Stimulated activated CD4-positive, alpha-beta T cell treated with anti-CD3 and anti-CD28 coated beads, Interleukin-15, amount 100 ng/mL, for 24 hours (primary cell): ENCODE results near the gene OPN3.
A peak's percentile ranks its signal among the peaks of the same experiment; 100 is the strongest.
"Not testable (repeated sequence)": the region's sequence is repeated elsewhere in the genome, so short reads cannot be mapped to it uniquely, and the experiment has no call there.

Experiments
- DNase-seq: peaks from one replicate; pipeline ENCODE4 v3.0.0-alpha.2; 2020

Gene OPN3, protein sequence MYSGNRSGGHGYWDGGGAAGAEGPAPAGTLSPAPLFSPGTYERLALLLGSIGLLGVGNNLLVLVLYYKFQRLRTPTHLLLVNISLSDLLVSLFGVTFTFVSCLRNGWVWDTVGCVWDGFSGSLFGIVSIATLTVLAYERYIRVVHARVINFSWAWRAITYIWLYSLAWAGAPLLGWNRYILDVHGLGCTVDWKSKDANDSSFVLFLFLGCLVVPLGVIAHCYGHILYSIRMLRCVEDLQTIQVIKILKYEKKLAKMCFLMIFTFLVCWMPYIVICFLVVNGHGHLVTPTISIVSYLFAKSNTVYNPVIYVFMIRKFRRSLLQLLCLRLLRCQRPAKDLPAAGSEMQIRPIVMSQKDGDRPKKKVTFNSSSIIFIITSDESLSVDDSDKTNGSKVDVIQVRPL

GRCh38 chr1:241640149-241640866 lies at the start of gene OPN3, which contains the start of gene CHML:
OPN3 (minus strand) TSS chr1:241640369; CDS start chr1:241640254, 115 bp downstream.
CHML (minus strand) TSS chr1:241640369; CDS start chr1:241635766, 4,603 bp downstream.
- DNase-seq: peak; percentile 95

DNA sequence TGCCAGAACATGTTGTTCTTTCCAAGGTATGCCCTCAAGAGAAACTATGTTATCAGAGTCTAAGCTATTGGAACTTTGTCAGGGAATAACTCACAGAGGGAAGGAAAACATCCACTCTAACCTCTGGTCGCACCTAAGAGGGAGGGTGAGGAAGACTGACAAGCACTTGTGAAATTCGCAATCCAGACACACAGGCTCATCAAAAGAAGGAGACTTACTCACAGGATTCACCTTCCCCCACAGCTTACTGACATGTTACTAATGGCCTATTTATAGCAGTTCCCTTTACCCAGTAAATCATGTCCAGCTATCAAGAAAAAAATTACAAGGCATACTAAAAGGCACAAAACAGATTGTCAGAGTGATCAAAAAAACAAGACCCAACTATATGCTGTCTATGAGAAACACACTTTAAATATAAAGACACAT lies 48.8 kb upstream of the OPN3 start:
- no peak for DNase-seq

GRCh38 chr1:241684108-241684507 lies 43.9 kb upstream of the OPN3 start:
- no peak for DNase-seq

DNA sequence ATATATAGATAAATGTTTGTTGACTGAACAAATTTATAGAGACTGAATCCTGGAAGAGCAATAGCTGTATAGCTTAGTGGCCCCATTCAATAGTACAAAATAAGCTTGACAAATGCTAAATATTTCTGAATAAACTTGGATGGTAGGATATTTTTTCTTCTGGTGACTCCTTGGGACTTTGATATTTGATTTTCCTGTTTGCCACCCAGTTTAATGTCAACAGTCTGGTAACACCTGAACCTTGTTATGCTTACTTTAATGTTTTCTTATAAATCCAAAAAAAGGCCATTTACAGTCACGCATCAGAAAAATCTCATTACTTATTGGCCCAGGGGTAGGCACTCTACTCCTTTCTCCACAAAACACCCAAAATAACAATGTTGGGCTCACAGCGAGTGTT lies 42.8 kb upstream of the OPN3 start:
- no peak for DNase-seq

GRCh38 chr1:241681861-241682448 lies 41.8 kb upstream of the OPN3 start:
- not testable (repeated sequence) for DNase-seq

DNA sequence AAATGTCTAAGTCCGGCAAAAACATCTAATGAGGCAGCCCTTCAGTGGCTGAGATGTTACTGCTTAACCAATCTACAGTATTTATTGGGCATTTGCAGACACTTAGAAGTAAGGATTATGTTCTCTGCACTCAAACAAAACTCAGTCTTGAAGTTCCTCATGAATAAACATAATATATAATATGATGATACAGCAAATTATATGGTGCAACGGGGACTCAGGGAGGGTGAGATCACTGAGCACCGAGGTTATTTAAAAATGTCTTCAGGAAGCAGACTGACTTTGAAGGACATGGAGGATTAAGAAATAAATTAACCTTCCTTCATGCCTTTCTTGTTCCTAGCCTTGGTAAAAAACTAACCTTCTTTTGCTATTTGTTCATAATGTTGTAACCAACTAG lies 39.8 kb upstream of the OPN3 start:
- no peak for DNase-seq

- DNase-seq: no peak
Observed at GRCh38 chr1:241679404-241679803, 39.2 kb upstream of the OPN3 start.

DNA sequence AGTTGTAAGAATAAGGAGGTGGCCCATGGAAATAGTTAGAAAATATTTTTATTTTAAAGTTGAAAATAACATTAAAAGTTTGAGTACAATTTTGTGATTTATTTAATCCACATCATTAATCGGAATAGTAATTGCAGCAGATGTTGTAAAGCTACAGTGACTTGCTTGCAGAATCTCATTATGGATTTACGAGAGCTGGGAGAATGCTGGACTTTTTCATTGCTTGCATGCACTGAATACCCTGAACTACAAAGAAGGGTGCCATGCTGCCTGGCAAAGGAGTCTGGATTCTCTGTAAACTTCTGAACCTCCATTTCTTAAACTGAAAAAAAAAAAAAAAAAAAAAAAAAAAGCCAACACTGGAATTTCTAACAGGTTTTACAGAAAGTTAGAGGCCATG lies 38.4 kb upstream of the OPN3 start:
- DNase-seq: no peak

DNA sequence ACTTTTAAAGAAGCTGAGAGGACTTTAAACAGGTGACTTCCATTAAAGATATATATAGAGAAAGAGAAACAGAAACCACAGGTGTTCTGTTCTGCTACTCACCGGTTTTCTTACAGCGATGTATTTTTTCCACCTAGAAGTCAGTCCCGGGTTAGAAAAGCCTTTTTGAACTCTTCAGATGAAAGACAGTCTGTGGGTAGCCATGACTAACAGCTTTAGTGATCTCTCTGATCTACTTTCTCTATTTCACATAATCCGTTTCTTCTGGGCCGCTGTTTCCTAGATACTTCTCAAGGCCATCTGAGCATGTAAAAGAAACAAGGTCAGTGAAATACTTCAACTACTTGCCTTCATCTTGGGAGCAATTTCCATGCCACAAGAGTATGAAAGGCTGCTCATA lies 37.0 kb upstream of the OPN3 start:
- peak; percentile 20 for DNase-seq

DNA sequence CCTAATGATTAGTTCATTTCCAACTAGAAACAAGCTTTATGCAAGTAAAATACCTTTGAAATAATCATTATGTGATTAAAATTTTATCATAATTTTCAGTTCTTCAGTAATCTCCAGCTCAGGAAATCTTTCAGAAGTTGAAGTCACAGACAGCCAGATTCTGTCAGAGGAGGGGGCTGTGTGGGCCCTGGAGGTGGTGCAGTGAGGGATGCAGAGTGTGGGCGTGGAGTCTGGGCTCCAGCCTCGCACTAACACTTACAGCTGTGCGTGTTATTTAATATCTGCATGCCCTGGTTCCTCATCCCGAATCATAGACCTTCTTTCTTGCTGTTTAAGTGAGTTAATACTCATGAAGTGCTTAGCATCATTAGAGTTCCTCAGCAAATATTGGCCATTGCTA lies 35.8 kb upstream of the OPN3 start:
- no peak for DNase-seq

DNA sequence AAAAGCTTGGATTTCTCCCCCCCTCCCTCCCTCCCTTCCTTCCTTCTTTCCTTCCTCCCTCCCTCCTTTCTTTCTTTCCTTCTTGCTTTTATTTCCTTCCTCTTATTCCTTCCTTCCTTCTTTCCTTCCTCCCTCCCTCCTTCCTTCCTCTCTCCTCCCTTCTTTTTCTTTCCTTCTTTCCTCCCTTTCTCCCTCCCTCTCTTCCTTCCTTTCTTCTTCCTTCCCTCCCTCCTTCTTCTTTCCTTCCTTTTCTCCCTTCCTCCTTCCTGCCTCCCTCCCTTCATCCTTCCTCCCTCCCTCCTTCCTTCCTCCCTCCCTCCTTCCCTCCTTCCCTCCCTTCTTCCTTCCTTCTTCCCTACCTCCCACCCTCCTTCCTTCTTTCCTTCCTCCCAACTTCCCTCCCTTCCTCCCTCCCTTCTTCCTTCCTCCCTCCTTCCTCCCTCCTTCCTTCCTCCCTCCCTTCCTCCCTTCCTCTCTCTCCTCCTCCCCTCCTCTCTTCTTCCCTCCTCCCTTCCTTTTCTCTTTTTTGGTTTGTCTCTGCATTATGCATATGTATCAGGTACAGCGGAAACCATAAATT lies 34.7 kb upstream of the OPN3 start:
- no peak for DNase-seq

DNA sequence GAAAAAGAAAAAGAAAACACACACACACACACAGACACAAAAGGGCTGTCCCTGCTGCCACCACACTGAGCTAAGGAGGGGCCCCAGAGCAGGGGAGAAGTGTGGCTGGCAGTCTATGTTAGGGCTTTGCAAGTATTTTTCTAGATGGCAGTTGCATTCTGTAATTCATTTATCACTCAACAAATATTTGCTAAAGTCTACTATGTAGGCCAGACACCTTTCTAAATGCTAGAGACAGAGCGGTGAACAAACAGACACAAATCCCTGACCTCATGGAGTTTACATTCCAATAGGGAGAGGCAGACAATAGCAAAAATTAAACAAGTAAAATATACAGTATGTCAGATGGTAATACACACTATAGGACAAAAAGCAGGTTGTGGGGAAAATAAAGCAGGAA lies 32.1 kb upstream of the OPN3 start:
- DNase-seq: no peak

- DNase-seq: no peak
Observed at GRCh38 chr1:241666419-241666818, 26.2 kb upstream of the OPN3 start.

- DNase-seq: no peak
Observed at GRCh38 chr1:241660424-241660972, 20.3 kb upstream of the OPN3 start.

GRCh38 chr1:241659016-241659415 lies 18.8 kb upstream of the OPN3 start:
- not testable (repeated sequence) for DNase-seq

- no peak for DNase-seq
Observed at GRCh38 chr1:241658081-241658793, 18.1 kb upstream of the OPN3 start.

DNA sequence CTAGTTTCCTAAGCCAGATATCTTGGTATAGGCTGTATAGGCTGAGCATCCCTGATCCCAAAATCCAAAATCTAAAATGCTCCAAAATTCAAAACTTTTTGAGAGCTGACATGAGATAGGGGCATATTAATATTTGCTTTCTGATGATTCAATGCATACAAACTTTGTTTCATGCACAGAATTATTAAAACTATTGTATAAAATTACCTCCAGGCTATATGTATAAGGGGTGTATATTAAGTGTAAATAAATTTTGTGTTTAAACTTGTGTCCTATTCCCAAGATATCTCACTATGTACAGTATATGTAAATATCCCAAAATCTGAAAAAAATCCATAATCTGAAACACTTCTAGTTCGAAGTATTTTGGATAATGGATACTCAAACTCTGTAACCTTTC lies 14.5 kb upstream of the OPN3 start:
- no peak for DNase-seq

DNA sequence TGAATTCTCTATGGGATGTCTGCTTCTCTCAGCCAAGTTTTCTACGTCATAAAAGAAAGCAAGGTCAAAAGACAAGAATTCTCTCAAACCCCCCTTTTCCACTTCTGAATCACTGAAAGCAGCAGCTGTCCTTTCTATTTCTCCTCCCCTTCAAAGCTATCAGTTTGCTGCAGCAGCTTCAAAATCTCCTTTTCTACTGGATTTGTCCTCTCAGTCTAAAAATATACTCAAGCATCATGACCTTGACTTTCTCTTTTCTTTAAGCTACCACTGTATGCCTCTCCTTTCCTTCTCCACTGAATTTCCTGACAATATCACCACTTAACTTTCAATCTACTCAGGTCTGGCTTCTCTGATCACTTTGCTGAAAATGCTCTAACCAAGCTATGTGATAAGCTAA lies 13.8 kb upstream of the OPN3 start:
- DNase-seq: no peak

- no peak for DNase-seq
Observed at GRCh38 chr1:241652012-241652411, 11.8 kb upstream of the OPN3 start, which contains the start of gene WDR64. WDR64 (plus strand) TSS chr1:241652281; CDS start chr1:241652485, 204 bp downstream.

GRCh38 chr1:241648159-241648558 lies 8.0 kb upstream of the OPN3 start:
- no peak for DNase-seq

DNA sequence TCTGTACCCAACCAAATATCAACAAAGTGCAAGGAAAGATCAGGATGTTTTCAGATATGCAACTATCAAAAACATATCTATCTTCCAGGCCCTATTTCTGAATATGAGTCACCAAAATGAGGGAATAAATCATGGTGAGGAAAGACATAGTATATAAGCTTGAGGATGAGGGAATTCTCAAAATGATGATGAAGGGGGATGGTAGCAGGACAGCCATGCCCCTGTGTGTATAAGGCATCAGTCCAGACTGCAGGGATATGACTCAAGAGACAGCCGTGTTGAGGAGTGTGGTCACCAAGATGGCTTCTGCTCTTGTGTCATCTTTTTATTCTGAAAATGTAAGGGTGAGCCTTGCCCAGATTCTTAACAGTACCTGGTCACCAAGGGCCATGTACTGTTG lies 7.5 kb upstream of the OPN3 start:
- DNase-seq: no peak

GRCh38 chr1:241646201-241646600 lies 6.0 kb upstream of the OPN3 start:
- DNase-seq: no peak
